ENCODE measurements around the gene COMT. TPM values are rescaled to one million over a fixed set of nuclear protein-coding genes. Genes with fewer than 3 reads are reported as not detected.

The COMT gene
- total RNA-seq, 4 donors from 2014 or later, result 88.9 to 175 (median 108) TPM

- no peak for TF ChIP-seq CTCF (IDR thresholded peaks at IDR 0.05)
- TF ChIP-seq POLR2A (IDR thresholded peaks at IDR 0.05), result no peak
- Histone ChIP-seq H3K4me1 (no peaks in the 10 kb centered on the region), H3K36me3 (no peaks in the 10 kb centered on the region), H3K4me3 (no peak overlapping the region), H3K27ac (no peak overlapping the region), H3K27me3 (no peaks in the 10 kb centered on the region), H3K9me3 (no peaks in the 10 kb centered on the region)
- DNase-seq, result no peak
- intact Hi-C loops (cut with DNase I; ENCODE audit: low total_unique reads), result loop anchor here (5.0 to 10.0 kb wide), 2 partner anchors 39 to 142 kb away; partner anchors contain the start of genes RANBP1 and TRMT2A
These were observed 31.3 kb downstream of the COMT start for GRCh38 chr22:19972652-19973550.

- Histone ChIP-seq H3K4me3 (no peak overlapping the region), H3K4me1 (no peaks in the 10 kb centered on the region), H3K27me3 (no peaks in the 10 kb centered on the region), H3K27ac (no peak overlapping the region), H3K36me3 (no peaks in the 10 kb centered on the region), H3K9me3 (no peaks in the 10 kb centered on the region)
- intact Hi-C loops (cut with DNase I; ENCODE audit: low total_unique reads), result loop anchor here (5.0 to 10.0 kb wide), 2 partner anchors 39 to 141 kb away; partner anchors contain the start of genes RANBP1 and TRMT2A
- no peak for TF ChIP-seq CTCF (IDR thresholded peaks at IDR 0.05)
- TF ChIP-seq POLR2A (IDR thresholded peaks at IDR 0.05), result no peak
- DNase-seq, result no peak
These were observed 32.1 kb downstream of the COMT start for GRCh38 chr22:19973551-19974267.

GRCh38 chr22:19974268-19974861, 32.8 kb downstream of the COMT start:
- Histone ChIP-seq H3K27ac (no peak overlapping the region), H3K9me3 (no peaks in the 10 kb centered on the region), H3K27me3 (no peaks in the 10 kb centered on the region), H3K4me3 (no peak overlapping the region), H3K36me3 (no peaks in the 10 kb centered on the region), H3K4me1 (no peaks in the 10 kb centered on the region)
- intact Hi-C loops (cut with DNase I; ENCODE audit: low total_unique reads), result loop anchor here (5.0 to 10.0 kb wide), 2 partner anchors 38 to 140 kb away; partner anchors contain the start of genes RANBP1 and TRMT2A
- no peak for TF ChIP-seq POLR2A (IDR thresholded peaks at IDR 0.05)
- TF ChIP-seq CTCF (IDR thresholded peaks at IDR 0.05), result no peak
- no peak for DNase-seq

GRCh38 chr22:19974935-19975706, 33.5 kb downstream of the COMT start:
- Histone ChIP-seq H3K9me3 (no peaks in the 10 kb centered on the region), H3K4me3 (no peak overlapping the region), H3K27me3 (no peaks in the 10 kb centered on the region), H3K27ac (no peak overlapping the region), H3K4me1 (no peaks in the 10 kb centered on the region), H3K36me3 (no peaks in the 10 kb centered on the region)
- DNase-seq, result no peak
- no peak for TF ChIP-seq POLR2A (IDR thresholded peaks at IDR 0.05)
- TF ChIP-seq CTCF (IDR thresholded peaks at IDR 0.05), result no peak
- intact Hi-C loops (cut with DNase I; ENCODE audit: low total_unique reads), result loop anchor here (5.0 to 10.0 kb wide), 2 partner anchors 37 to 140 kb away; partner anchors contain the start of genes RANBP1 and TRMT2A
